Neural cell (in vitro differentiated cells): Measurements from ENCODE around the gene ERBB2.

Experiments
- EP300 ChIP-seq: fragments of 450-650 bp; conservative IDR thresholded peaks from 2 replicates; pipeline ENCODE4 v1.6.1; 2014; ENCODE audit warnings: antibody characterized with exemption, mild to moderate bottlenecking, moderate library complexity; ENCODE audit not compliant: poor library complexity, severe bottlenecking
- EZH2 ChIP-seq: fragments of 200-600, 300-800 bp; shearing (Covaris generic), sonication (generic); IDR thresholded peaks from 2 replicates; pipeline ENCODE4 v1.6.1; 2014; ENCODE audit warnings: antibody characterized with exemption, low read length, borderline replicate concordance, mild to moderate bottlenecking; ENCODE audit not compliant: insufficient read depth, poor library complexity, severe bottlenecking
- POLR2AphosphoS5 ChIP-seq: IDR thresholded peaks from 2 replicates; pipeline ENCODE4 v1.6.1; 2012
- RAD21 ChIP-seq: fragments of 450-650 bp; conservative IDR thresholded peaks from 2 replicates; pipeline ENCODE4 v1.6.1; 2014; ENCODE audit warnings: antibody characterized with exemption, mild to moderate bottlenecking, moderate library complexity
- SMC3 ChIP-seq: fragments of 450-650 bp; conservative IDR thresholded peaks from 2 replicates; pipeline ENCODE4 v1.6.1; 2014; ENCODE audit warnings: antibody characterized with exemption, mild to moderate bottlenecking, moderate library complexity; ENCODE audit not compliant: poor library complexity
- TAF1 ChIP-seq: IDR thresholded peaks from 2 replicates; pipeline ENCODE4 v1.6.1; 2012; ENCODE audit warnings: low read depth
- TF ChIP-seq, protein P1 (sequence below): fragments of 450-650 bp; IDR thresholded peaks from 2 replicates; pipeline ENCODE4 v1.5.1; 2014; ENCODE audit warnings: antibody characterized with exemption, mild to moderate bottlenecking, moderate library complexity; ENCODE audit not compliant: poor library complexity, severe bottlenecking
- TF ChIP-seq, protein P2 (sequence below): IDR thresholded peaks from 2 replicates; pipeline ENCODE4 v1.6.1; 2012; ENCODE audit warnings: borderline replicate concordance

DNA sequence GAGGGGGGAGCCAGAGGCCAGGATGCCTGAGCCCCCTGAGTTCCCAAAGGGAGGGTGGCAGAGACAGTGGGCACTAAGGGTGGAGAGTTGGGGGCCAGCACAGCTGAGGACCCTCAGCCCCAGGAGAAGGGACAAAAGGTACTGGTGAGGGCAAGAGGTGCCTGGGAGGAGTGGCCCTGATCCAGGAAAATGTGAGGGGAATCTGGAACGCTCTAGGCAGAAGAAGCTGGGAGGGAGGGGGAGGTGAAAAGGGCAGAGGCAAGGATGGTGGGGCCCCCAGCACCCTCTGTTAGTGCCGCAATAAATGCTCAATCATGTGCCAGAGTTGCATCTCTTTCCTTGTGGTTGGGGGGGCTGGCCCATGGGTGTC, 33.6 kb upstream of the ERBB2 start:
- TF ChIP-seq, protein P1, sequence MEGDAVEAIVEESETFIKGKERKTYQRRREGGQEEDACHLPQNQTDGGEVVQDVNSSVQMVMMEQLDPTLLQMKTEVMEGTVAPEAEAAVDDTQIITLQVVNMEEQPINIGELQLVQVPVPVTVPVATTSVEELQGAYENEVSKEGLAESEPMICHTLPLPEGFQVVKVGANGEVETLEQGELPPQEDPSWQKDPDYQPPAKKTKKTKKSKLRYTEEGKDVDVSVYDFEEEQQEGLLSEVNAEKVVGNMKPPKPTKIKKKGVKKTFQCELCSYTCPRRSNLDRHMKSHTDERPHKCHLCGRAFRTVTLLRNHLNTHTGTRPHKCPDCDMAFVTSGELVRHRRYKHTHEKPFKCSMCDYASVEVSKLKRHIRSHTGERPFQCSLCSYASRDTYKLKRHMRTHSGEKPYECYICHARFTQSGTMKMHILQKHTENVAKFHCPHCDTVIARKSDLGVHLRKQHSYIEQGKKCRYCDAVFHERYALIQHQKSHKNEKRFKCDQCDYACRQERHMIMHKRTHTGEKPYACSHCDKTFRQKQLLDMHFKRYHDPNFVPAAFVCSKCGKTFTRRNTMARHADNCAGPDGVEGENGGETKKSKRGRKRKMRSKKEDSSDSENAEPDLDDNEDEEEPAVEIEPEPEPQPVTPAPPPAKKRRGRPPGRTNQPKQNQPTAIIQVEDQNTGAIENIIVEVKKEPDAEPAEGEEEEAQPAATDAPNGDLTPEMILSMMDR: no peak
- TF ChIP-seq POLR2AphosphoS5: no peak
- TF ChIP-seq RAD21: no peak
- no peak for TF ChIP-seq SMC3
- no peak for TF ChIP-seq EZH2
- TF ChIP-seq EP300: no peak
- TF ChIP-seq TAF1: no peak
- TF ChIP-seq, protein P2, sequence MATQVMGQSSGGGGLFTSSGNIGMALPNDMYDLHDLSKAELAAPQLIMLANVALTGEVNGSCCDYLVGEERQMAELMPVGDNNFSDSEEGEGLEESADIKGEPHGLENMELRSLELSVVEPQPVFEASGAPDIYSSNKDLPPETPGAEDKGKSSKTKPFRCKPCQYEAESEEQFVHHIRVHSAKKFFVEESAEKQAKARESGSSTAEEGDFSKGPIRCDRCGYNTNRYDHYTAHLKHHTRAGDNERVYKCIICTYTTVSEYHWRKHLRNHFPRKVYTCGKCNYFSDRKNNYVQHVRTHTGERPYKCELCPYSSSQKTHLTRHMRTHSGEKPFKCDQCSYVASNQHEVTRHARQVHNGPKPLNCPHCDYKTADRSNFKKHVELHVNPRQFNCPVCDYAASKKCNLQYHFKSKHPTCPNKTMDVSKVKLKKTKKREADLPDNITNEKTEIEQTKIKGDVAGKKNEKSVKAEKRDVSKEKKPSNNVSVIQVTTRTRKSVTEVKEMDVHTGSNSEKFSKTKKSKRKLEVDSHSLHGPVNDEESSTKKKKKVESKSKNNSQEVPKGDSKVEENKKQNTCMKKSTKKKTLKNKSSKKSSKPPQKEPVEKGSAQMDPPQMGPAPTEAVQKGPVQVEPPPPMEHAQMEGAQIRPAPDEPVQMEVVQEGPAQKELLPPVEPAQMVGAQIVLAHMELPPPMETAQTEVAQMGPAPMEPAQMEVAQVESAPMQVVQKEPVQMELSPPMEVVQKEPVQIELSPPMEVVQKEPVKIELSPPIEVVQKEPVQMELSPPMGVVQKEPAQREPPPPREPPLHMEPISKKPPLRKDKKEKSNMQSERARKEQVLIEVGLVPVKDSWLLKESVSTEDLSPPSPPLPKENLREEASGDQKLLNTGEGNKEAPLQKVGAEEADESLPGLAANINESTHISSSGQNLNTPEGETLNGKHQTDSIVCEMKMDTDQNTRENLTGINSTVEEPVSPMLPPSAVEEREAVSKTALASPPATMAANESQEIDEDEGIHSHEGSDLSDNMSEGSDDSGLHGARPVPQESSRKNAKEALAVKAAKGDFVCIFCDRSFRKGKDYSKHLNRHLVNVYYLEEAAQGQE: no peak
